ENCODE results near the gene RNF113B. TPM values are rescaled to one million over a fixed set of nuclear protein-coding genes. Genes with fewer than 3 reads are reported as not detected.

Gene RNF113B
- total and polyA plus RNA-seq, 2 of the 4 experiments (the other 2 are of a cell fraction): not detected

- Histone ChIP-seq H4K8ac (ENCODE audit: low read depth in 2 of 2, low read length in 2 of 2) (peak overlapping the region in 1 of 2 experiments; percentile 30; a peak in 1 of 4 replicates), H2AFZ (replicated peaks; ENCODE audit: low read length, poor library complexity) (no peak overlapping the region), H3K23ac (ENCODE audit: low read depth, low read length) (no peak overlapping the region), H4K5ac (ENCODE audit: low read depth, low read length) (no peak overlapping the region), H2BK20ac (ENCODE audit: low read depth, low read length) (no peak overlapping the region), H2BK15ac (ENCODE audit: low read depth, low read length) (no peak overlapping the region), H3K79me1 (ENCODE audit: low read depth in 1 of 2, low read length in 2 of 2) (peaks cover 34 to 90% of the 10 kb centered on the region in 2 experiments), H3K27ac (ENCODE audit: insufficient read depth, low read length) (no peak overlapping the region; the same call in 1 of the 2 replicates), H3K14ac (replicated peaks; ENCODE audit: low read depth, low read length) (0 out of 2 replicates have a peak overlapping the region, but pooled peaks have one; percentile 33), H3K4me1 (ENCODE audit: control insufficient read depth, insufficient read depth, low read length) (peaks cover 15% of the 10 kb centered on the region), H3K9me3 (ENCODE audit: control insufficient read depth, insufficient read depth, low read length) (no peaks in the 10 kb centered on the region), H3K27me3 (ENCODE audit: control insufficient read depth, insufficient read depth, low read length) (no peaks in the 10 kb centered on the region), H3K56ac (ENCODE audit: extremely low read depth, insufficient read depth, low read length) (no peak overlapping the region), H2BK5ac (ENCODE audit: low read depth, low read length, poor library complexity, severe bottlenecking) (no peak overlapping the region), H3K36me3 (ENCODE audit: control insufficient read depth, insufficient read depth, low read length) (peaks cover 5% of the 10 kb centered on the region), H3K4ac (ENCODE audit: low read depth, low read length) (peak overlapping the region; percentile 30; the same call in 1 of the 2 replicates), H3K4me2 (ENCODE audit: low read depth, low read length) (no peak overlapping the region), H2AK9ac (replicated peaks; ENCODE audit: low read depth, low read length, poor library complexity) (peak overlapping the region; percentile 11), H3K9me1 (ENCODE audit: insufficient read depth, low read length) (peaks cover 42% of the 10 kb centered on the region), H4K20me1 (ENCODE audit: insufficient read depth, low read length) (peaks cover 87% of the 10 kb centered on the region), H4K91ac (ENCODE audit: insufficient read depth, low read depth, low read length) (no peak overlapping the region), H2AK5ac (ENCODE audit: low read depth, low read length) (peak overlapping the region; percentile 29; the same call in 1 of the 2 replicates), H2BK120ac (ENCODE audit: low read depth, low read length) (no peak overlapping the region), H3K4me3 (ENCODE audit: insufficient read depth, low read depth, low read length) (no peak overlapping the region), H3K18ac (ENCODE audit: low read depth, low read length) (no peak overlapping the region), H3K9ac (ENCODE audit: low read depth, low read length) (no peak overlapping the region)
- POLR2A ChIA-PET (ENCODE audit: unreplicated experiment): no interaction called here
- CTCF ChIA-PET: interaction anchor here (0.6 to 0.7 kb wide), 2 partner anchors 17 to 39 kb away, joined by 4 read pairs; no protein-coding TSS in a partner anchor
- no CpG with 5 or more reads among the region's 5 CpGs for WGBS, 2 experiments (ENCODE audit: extremely low coverage in 2 of 2, insufficient read length in 1 of 2)
- intact Hi-C loops (cut with micrococcal nuclease) (no loop called here), dilution Hi-C loops (cut with HindIII; ENCODE audit: low sequenced_read_pairs, unreplicated experiment) (no loop called here), in situ Hi-C loops (cut with MboI; ENCODE audit: low sequenced_read_pairs) (no loop called here)
- ATAC-seq (ENCODE audit: low read depth) (peak; percentile 57; the same call in 1 of the 2 replicates), DNase-seq (peak; percentile 91)
- no TSS peak for BruUV-seq (replicated peaks)
- peak; percentile 37 for TF ChIP-seq RCOR1 (IDR thresholded peaks at IDR 0.05; ENCODE audit: insufficient replicate concordance, low read length)
- 0 out of 2 replicates have a peak, but pooled peaks have one; percentile 1 for TF ChIP-seq RAD21 (IDR thresholded peaks at IDR 0.05; ENCODE audit: low read length)
- no peak for TF ChIP-seq CTCF (conservative IDR thresholded peaks at IDR 0.05; ENCODE audit: low read depth, low read length)
- no peak for TF ChIP-seq FOS (IDR thresholded peaks at IDR 0.05; ENCODE audit: low read depth, low read length)
- no peak for TF ChIP-seq RFX5 (IDR thresholded peaks at IDR 0.05; ENCODE audit: low read depth, low read length)
- TF ChIP-seq SMC3 (IDR thresholded peaks at IDR 0.05; ENCODE audit: low read depth, low read length): no peak
- TF ChIP-seq CHD1 (IDR thresholded peaks at IDR 0.05; ENCODE audit: low read depth, low read length): no peak
- peak; percentile 61 for TF ChIP-seq CEBPB (IDR thresholded peaks at IDR 0.05; ENCODE audit: low read depth, low read length)
- no peak for TF ChIP-seq USF2 (IDR thresholded peaks at IDR 0.05; ENCODE audit: low read depth, low read length)
- TF ChIP-seq MAFK (IDR thresholded peaks at IDR 0.05; ENCODE audit: low read depth, low read length): no peak
- TF ChIP-seq MAZ (IDR thresholded peaks at IDR 0.05; ENCODE audit: borderline replicate concordance, low read depth, low read length): no peak
- TF ChIP-seq ELK1 (IDR thresholded peaks at IDR 0.05; ENCODE audit: borderline replicate concordance, low read depth, low read length): no peak
- TF ChIP-seq POLR2A (IDR thresholded peaks at IDR 0.05; ENCODE audit: low read depth, low read length): no peak
- no peak for TF ChIP-seq MXI1 (IDR thresholded peaks at IDR 0.05; ENCODE audit: borderline replicate concordance, low read depth, low read length)
- no peak for TF ChIP-seq BHLHE40 (IDR thresholded peaks at IDR 0.05; ENCODE audit: low read depth, low read length)
Observed at GRCh38 chr13:98155475-98156109, 21.5 kb downstream of the RNF113B start.
